Measurements from ENCODE around the gene ISOC1. TPM values are rescaled to one million over a fixed set of nuclear protein-coding genes. Genes with fewer than 3 reads are reported as not detected.

The ISOC1 gene
- total and polyA plus RNA-seq, 2 of the 13 experiments (the other 11 are each of a cell fraction or from before 2014, with no cell fraction given), result 25.7 to 51.3 TPM

- H3K9me3 ChIP-seq (ENCODE audit: low read length), result no peaks in the 10 kb centered on the region
- TF ChIP-seq ASH2L (IDR thresholded peaks at IDR 0.05; ENCODE audit: insufficient read length, low read depth, low read length) (no peak), MTF1 (CRISPR knock-in tag; IDR thresholded peaks at IDR 0.05) (no peak)
- intact Hi-C loops (cut with micrococcal nuclease; ENCODE audit: unreplicated experiment) (no loop called here), in situ Hi-C loops (cut with HindIII; ENCODE audit: extremely low pct_ligation_motif_present, low pct_unique_long_range_greater_than_20kb) (loop anchor here (25.0 kb wide), 1 partner anchor 1516 kb away; no protein-coding TSS in a partner anchor)
- 0% methylated on average over 3 of the region's 3 CpGs for WGBS (ENCODE audit: low lambda C conversion rate)
- H3K36me3 ChIP-seq (replicated peaks in 1 of 2; ENCODE audit: control insufficient read depth in 1 of 2, insufficient read depth in 2 of 2, low read length in 2 of 2), result no peaks in the 10 kb centered on the region
- no peak for DNase-seq (ENCODE audit: low spot score)
- H3K4me3 ChIP-seq (replicated peaks in 1 of 3; ENCODE audit: insufficient read depth in 1 of 3, low read depth in 2 of 3, low read length in 3 of 3), result no peak overlapping the region
- no peaks in the 10 kb centered on the region for H3K79me2 ChIP-seq (ENCODE audit: insufficient read depth, low read length)
- FAIRE-seq, result no peak
- no peak overlapping the region for H3K27ac ChIP-seq (ENCODE audit: extremely low read length, insufficient read depth, low read length)
- no peak overlapping the region for H2AFZ ChIP-seq (ENCODE audit: low read length)
- ATAC-seq, result no peak
- BruUV-seq (replicated peaks), result no TSS peak
- CTCF ChIA-PET (ENCODE audit: low intra/inter-chr PET ratio, low total read pairs), result no interaction called here
- H3K27me3 ChIP-seq (ENCODE audit: control insufficient read depth in 1 of 2, insufficient read depth in 2 of 2, low read length in 2 of 2), result no peaks in the 10 kb centered on the region
- no peak overlapping the region for H3K9ac ChIP-seq (ENCODE audit: insufficient read depth, low read depth, low read length)
- no peaks in the 10 kb centered on the region for H3K4me1 ChIP-seq (ENCODE audit: insufficient read depth, low read length)
- no peak overlapping the region for H3K4me2 ChIP-seq (ENCODE audit: low read depth, low read length)
- no peaks in the 10 kb centered on the region for H4K20me1 ChIP-seq (ENCODE audit: insufficient read depth, low read length)
- POLR2A ChIA-PET, result no interaction called here
Measured at GRCh38 chr5:129078660-129079059, 15.9 kb upstream of the ISOC1 start.

GRCh38 chr5:129079496-129079895 is 15.1 kb upstream of the ISOC1 start:
- Histone ChIP-seq H2AFZ (ENCODE audit: low read length) (no peak overlapping the region), H3K27me3 (ENCODE audit: control insufficient read depth in 1 of 2, insufficient read depth in 2 of 2, low read length in 2 of 2) (no peaks in the 10 kb centered on the region), H3K79me2 (ENCODE audit: insufficient read depth, low read length) (no peaks in the 10 kb centered on the region), H3K27ac (ENCODE audit: extremely low read length, insufficient read depth, low read length) (no peak overlapping the region), H3K4me3 (replicated peaks in 1 of 3; ENCODE audit: insufficient read depth in 1 of 3, low read depth in 2 of 3, low read length in 3 of 3) (no peak overlapping the region), H4K20me1 (ENCODE audit: insufficient read depth, low read length) (no peaks in the 10 kb centered on the region), H3K9ac (ENCODE audit: insufficient read depth, low read depth, low read length) (no peak overlapping the region), H3K4me1 (ENCODE audit: insufficient read depth, low read length) (no peaks in the 10 kb centered on the region), H3K4me2 (ENCODE audit: low read depth, low read length) (no peak overlapping the region), H3K36me3 (replicated peaks in 1 of 2; ENCODE audit: control insufficient read depth in 1 of 2, insufficient read depth in 2 of 2, low read length in 2 of 2) (no peaks in the 10 kb centered on the region), H3K9me3 (ENCODE audit: low read length) (no peaks in the 10 kb centered on the region)
- ATAC-seq (no peak), FAIRE-seq (no peak), DNase-seq (ENCODE audit: low spot score) (no peak)
- CTCF ChIA-PET (ENCODE audit: low intra/inter-chr PET ratio, low total read pairs), result no interaction called here
- no TSS peak for BruUV-seq (replicated peaks)
- intact Hi-C loops (cut with micrococcal nuclease; ENCODE audit: unreplicated experiment) (no loop called here), in situ Hi-C loops (cut with HindIII; ENCODE audit: extremely low pct_ligation_motif_present, low pct_unique_long_range_greater_than_20kb) (loop anchor here (25.0 kb wide), 1 partner anchor 1517 kb away; no protein-coding TSS in a partner anchor)
- POLR2A ChIA-PET, result no interaction called here
- TF ChIP-seq CHD2 (IDR thresholded peaks at IDR 0.05; ENCODE audit: low read depth, low read length) (no peak), AKAP8 (CRISPR knock-in tag; IDR thresholded peaks at IDR 0.05) (no peak), ZBTB3 (CRISPR knock-in tag; IDR thresholded peaks at IDR 0.05; ENCODE audit: borderline replicate concordance, low read depth) (no peak), STAG1 (CRISPR knock-in tag; IDR thresholded peaks at IDR 0.05) (no peak), MXD1 (CRISPR knock-in tag; IDR thresholded peaks at IDR 0.05) (no peak), ZNF670 (CRISPR knock-in tag; IDR thresholded peaks at IDR 0.05; ENCODE audit: borderline replicate concordance) (no peak), ESRRA (CRISPR knock-in tag; IDR thresholded peaks at IDR 0.05; ENCODE audit: low read depth) (no peak), SNAI1 (CRISPR knock-in tag; IDR thresholded peaks at IDR 0.05; ENCODE audit: borderline replicate concordance) (no peak), HMG20B (CRISPR knock-in tag; conservative IDR thresholded peaks at IDR 0.05) (no peak), TOE1 (CRISPR knock-in tag; IDR thresholded peaks at IDR 0.05) (no peak), RCOR2 (CRISPR knock-in tag; IDR thresholded peaks at IDR 0.05) (no peak), XRCC5 (optimal IDR thresholded peaks at IDR 0.05; ENCODE audit: low read length) (no peak), ZNF205 (CRISPR knock-in tag; IDR thresholded peaks at IDR 0.05) (no peak)
- TF ChIP-seq, protein P1, sequence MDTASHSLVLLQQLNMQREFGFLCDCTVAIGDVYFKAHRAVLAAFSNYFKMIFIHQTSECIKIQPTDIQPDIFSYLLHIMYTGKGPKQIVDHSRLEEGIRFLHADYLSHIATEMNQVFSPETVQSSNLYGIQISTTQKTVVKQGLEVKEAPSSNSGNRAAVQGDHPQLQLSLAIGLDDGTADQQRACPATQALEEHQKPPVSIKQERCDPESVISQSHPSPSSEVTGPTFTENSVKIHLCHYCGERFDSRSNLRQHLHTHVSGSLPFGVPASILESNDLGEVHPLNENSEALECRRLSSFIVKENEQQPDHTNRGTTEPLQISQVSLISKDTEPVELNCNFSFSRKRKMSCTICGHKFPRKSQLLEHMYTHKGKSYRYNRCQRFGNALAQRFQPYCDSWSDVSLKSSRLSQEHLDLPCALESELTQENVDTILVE (CRISPR knock-in tag; IDR thresholded peaks at IDR 0.05), result no peak
